Measurements from ENCODE around the gene HOXA11.

- no peak for TF ChIP-seq POLR2A (IDR thresholded peaks at IDR 0.05; ENCODE audit: low read length)
- TF ChIP-seq GATA1 (IDR thresholded peaks at IDR 0.05; ENCODE audit: low read depth, low read length) = no peak
These were observed 15.1 kb upstream of the HOXA11 start, which contains the start of gene HOXA13 for GRCh38 chr7:27199849-27200760.
